SK-N-SH treated with all-trans-retinoic acid at 6 μM for 48 hours (cell line): ENCODE measurements around the gene SPTB.
A peak's percentile ranks its signal among the peaks of the same experiment; 100 is the strongest.
"Not testable (repeated sequence)": the region's sequence is repeated elsewhere in the genome, so short reads cannot be mapped to it uniquely, and the experiment has no call there.

Experiments
- ATAC-seq: fragments of 200-7000 bp; cut with Tn5 transposase; 3 replicates; pipeline ENCODE4 v1.9.1; 2020; ENCODE audit warnings: mild to moderate bottlenecking, moderate library complexity
- ARNTL ChIP-seq: fragments of 450-650 bp; formaldehyde crosslinking; IDR thresholded peaks from 2 replicates; pipeline ENCODE4 v1.5.0; 2020; ENCODE audit warnings: low read depth, mild to moderate bottlenecking, moderate library complexity, borderline replicate concordance
- BACH2 ChIP-seq: fragments of 250-450 bp; sonication (Bioruptor Pico); IDR thresholded peaks from 2 replicates; pipeline ENCODE4 v1.9.0; 2021; ENCODE audit warnings: mild to moderate bottlenecking, borderline replicate concordance
- CSDC2 ChIP-seq: fragments of 250-450 bp; sonication (Bioruptor Pico); IDR thresholded peaks from 2 replicates; pipeline ENCODE4 v1.5.0; 2020; ENCODE audit warnings: mild to moderate bottlenecking, moderate library complexity
- GLIS3 ChIP-seq: fragments of 250-450 bp; sonication (Bioruptor Pico); IDR thresholded peaks from 2 replicates; pipeline ENCODE4 v1.5.0; 2020; ENCODE audit warnings: mild to moderate bottlenecking, moderate library complexity
- ISL1 ChIP-seq: fragments of 250-450 bp; sonication (Bioruptor Pico); IDR thresholded peaks from 2 replicates; pipeline ENCODE4 v2.1.2; 2022; ENCODE audit warnings: mild to moderate bottlenecking, moderate library complexity
- OSR1 ChIP-seq: fragments of 250-450 bp; sonication (Bioruptor Pico); IDR thresholded peaks from 2 replicates; pipeline ENCODE4 v1.8.0; 2022; ENCODE audit warnings: moderate library complexity, mild to moderate bottlenecking, inconsistent platforms
- PPARA ChIP-seq: fragments of 250-450 bp; sonication (Bioruptor Pico); IDR thresholded peaks from 2 replicates; pipeline ENCODE4 v1.5.0; 2020; ENCODE audit warnings: mild to moderate bottlenecking, borderline replicate concordance
- SNAI2 ChIP-seq: fragments of 250-450 bp; sonication (Bioruptor Pico); IDR thresholded peaks from 2 replicates; pipeline ENCODE4 v1.5.0; 2020; ENCODE audit warnings: mild to moderate bottlenecking, moderate library complexity
- TCF4 ChIP-seq: fragments of 250-450 bp; sonication (Bioruptor Pico); IDR thresholded peaks from 2 replicates; pipeline ENCODE4 v1.8.0; 2021; ENCODE audit warnings: mild to moderate bottlenecking, moderate library complexity, borderline replicate concordance
- ZC3H10 ChIP-seq: fragments of 250-450 bp; sonication (Bioruptor Pico); IDR thresholded peaks from 2 replicates; pipeline ENCODE4 v1.5.1; 2021; ENCODE audit warnings: mild to moderate bottlenecking, moderate library complexity
- ZFP3 ChIP-seq: fragments of 250-450 bp; sonication (Bioruptor Pico); IDR thresholded peaks from 2 replicates; pipeline ENCODE4 v1.5.0; 2020; ENCODE audit warnings: mild to moderate bottlenecking, moderate library complexity
- ZFP30 ChIP-seq: fragments of 450-650 bp; formaldehyde crosslinking; IDR thresholded peaks from 2 replicates; pipeline ENCODE4 v1.5.0; 2022; ENCODE audit warnings: mild to moderate bottlenecking, moderate library complexity
- ZNF565 ChIP-seq: fragments of 450-650 bp; formaldehyde crosslinking; conservative IDR thresholded peaks from 2 replicates; pipeline ENCODE4 v1.5.0; 2020; ENCODE audit warnings: low read depth, mild to moderate bottlenecking, moderate library complexity
- ZNF70 ChIP-seq: fragments of 450-650 bp; formaldehyde crosslinking; IDR thresholded peaks from 2 replicates; pipeline ENCODE4 v1.5.0; 2020; ENCODE audit warnings: mild to moderate bottlenecking, moderate library complexity
- ZNF8 ChIP-seq: fragments of 450-650 bp; formaldehyde crosslinking; IDR thresholded peaks from 2 replicates; pipeline ENCODE4 v1.5.0; 2020; ENCODE audit warnings: mild to moderate bottlenecking, moderate library complexity
- TF ChIP-seq, protein P1 (sequence below): fragments of 250-450 bp; sonication (Bioruptor Pico); IDR thresholded peaks from 2 replicates; pipeline ENCODE4 v1.5.0; 2020; ENCODE audit warnings: mild to moderate bottlenecking, moderate library complexity
- TF ChIP-seq, protein P2 (sequence below): fragments of 250-450 bp; sonication (Bioruptor Pico); IDR thresholded peaks from 2 replicates; pipeline ENCODE4 v1.8.0; 2021; ENCODE audit warnings: low read depth, mild to moderate bottlenecking, moderate library complexity, borderline replicate concordance
- TF ChIP-seq, protein P3 (sequence below): fragments of 250-450 bp; sonication (Bioruptor Pico); IDR thresholded peaks from 2 replicates; pipeline ENCODE4 v1.8.0; 2020; ENCODE audit warnings: mild to moderate bottlenecking, moderate library complexity, borderline replicate concordance
- TF ChIP-seq, protein P4 (sequence below): fragments of 250-450 bp; sonication (Bioruptor Pico); IDR thresholded peaks from 2 replicates; pipeline ENCODE4 v1.5.1; 2021; ENCODE audit warnings: mild to moderate bottlenecking, moderate library complexity

SPTB gene

DNA sequence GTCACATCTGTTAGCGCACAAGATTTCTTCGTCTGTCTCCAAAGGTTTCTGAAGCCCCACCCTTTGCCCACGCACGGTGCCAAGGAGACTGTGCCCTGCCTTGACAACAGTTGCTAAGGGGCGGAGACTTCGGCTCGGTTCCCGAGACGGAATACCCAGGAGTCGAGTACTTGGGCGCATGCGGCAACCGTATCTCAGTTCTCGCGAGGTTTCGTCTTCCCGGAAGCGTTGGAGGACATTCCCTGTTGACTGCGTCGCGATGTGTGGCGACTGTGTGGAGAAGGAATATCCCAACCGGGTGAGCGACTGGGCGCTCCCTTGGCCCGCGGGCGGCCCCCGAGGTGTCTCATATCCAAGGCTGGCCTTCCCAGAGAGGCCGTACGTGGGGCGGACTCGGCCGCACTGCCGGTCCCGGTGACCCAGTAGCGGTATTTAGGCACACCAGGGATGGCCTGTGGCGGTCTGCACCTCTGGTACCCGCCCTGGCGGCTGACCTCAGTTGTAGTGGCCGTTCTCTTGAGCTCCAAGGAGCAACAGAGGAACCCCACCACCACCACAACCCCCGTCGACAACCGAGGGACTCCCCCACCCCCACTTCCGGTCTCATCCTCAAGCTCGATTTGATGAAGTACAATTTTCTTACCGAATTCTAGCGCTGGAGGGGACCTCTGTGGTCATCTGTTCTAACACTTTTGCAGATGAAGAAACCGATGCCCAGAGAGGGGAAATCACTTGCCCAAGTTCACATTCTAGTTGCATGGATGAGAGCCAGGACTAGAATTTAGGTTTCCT lies 34.7 kb upstream of the SPTB start, which contains the start of gene CHURC1:
TSS of gene CHURC1 (plus strand) at position 219 of the 792 bp plus-strand sequence. CDS start at position 260, 41 bp downstream.
- peak; percentile 99 for ATAC-seq
- TF ChIP-seq, protein P1, sequence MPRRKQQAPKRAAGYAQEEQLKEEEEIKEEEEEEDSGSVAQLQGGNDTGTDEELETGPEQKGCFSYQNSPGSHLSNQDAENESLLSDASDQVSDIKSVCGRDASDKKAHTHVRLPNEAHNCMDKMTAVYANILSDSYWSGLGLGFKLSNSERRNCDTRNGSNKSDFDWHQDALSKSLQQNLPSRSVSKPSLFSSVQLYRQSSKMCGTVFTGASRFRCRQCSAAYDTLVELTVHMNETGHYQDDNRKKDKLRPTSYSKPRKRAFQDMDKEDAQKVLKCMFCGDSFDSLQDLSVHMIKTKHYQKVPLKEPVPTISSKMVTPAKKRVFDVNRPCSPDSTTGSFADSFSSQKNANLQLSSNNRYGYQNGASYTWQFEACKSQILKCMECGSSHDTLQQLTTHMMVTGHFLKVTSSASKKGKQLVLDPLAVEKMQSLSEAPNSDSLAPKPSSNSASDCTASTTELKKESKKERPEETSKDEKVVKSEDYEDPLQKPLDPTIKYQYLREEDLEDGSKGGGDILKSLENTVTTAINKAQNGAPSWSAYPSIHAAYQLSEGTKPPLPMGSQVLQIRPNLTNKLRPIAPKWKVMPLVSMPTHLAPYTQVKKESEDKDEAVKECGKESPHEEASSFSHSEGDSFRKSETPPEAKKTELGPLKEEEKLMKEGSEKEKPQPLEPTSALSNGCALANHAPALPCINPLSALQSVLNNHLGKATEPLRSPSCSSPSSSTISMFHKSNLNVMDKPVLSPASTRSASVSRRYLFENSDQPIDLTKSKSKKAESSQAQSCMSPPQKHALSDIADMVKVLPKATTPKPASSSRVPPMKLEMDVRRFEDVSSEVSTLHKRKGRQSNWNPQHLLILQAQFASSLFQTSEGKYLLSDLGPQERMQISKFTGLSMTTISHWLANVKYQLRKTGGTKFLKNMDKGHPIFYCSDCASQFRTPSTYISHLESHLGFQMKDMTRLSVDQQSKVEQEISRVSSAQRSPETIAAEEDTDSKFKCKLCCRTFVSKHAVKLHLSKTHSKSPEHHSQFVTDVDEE: peak; percentile 24; the same call in 1 of the 2 replicates
- TF ChIP-seq ZFP3 (0 out of 2 replicates have a peak, but pooled peaks have one; percentile 52), ZNF70 (no peak)
- TF ChIP-seq, protein P2, sequence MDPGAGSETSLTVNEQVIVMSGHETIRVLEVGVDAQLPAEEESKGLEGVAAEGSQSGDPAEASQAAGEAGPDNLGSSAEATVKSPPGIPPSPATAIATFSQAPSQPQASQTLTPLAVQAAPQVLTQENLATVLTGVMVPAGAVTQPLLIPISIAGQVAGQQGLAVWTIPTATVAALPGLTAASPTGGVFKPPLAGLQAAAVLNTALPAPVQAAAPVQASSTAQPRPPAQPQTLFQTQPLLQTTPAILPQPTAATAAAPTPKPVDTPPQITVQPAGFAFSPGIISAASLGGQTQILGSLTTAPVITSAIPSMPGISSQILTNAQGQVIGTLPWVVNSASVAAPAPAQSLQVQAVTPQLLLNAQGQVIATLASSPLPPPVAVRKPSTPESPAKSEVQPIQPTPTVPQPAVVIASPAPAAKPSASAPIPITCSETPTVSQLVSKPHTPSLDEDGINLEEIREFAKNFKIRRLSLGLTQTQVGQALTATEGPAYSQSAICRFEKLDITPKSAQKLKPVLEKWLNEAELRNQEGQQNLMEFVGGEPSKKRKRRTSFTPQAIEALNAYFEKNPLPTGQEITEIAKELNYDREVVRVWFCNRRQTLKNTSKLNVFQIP (CRISPR knock-in tag): no peak

DNA sequence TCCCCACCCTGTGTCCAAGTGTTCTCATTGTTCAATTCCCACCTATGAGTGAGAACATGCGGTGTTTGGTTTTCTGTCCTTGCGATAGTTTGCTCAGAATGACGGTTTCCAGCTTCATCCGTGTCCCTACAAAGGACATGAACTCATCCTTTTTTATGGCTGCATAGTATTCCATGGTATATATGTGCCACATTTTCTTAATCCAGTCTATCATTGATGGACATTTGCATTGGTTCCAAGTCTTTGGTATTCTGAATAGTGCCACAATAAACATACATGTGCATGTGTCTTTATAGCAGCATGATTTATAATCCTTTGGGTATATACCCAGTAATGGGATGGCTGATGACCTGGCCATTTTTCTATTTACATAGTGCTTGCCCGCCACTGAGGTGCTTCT lies 33.8 kb upstream of the SPTB start:
- peak; percentile 27; the same call in 1 of the 2 replicates for TF ChIP-seq ZNF8
- ATAC-seq: not testable (repeated sequence)

DNA sequence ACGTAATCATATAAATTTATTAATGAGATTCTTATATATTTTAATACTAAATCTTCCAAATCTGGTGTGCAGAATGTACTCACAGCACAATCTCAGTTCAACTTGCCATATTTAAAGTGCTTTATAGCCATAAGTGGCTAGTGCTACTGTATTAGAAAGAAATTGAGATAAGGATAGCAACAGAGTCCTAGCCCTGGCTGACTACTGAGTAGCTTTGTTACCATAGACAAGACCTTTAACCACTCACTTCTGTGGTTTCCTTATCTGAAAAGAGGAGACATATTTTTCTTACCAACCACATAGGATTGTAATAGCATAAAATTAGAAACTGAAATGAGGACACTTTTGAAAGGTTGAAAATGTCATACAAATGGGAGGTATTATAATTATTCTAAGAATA lies 32.6 kb upstream of the SPTB start:
- TF ChIP-seq CSDC2 (no peak), PPARA (CRISPR knock-in tag) (no peak), ISL1 (CRISPR knock-in tag) (no peak), ZFP30 (CRISPR knock-in tag) (no peak), BACH2 (CRISPR knock-in tag) (no peak), ARNTL (no peak), ZC3H10 (CRISPR knock-in tag) (no peak), GLIS3 (CRISPR knock-in tag) (no peak), SNAI2 (CRISPR knock-in tag) (no peak), TCF4 (no peak), OSR1 (CRISPR knock-in tag) (no peak)
- TF ChIP-seq, protein P3, sequence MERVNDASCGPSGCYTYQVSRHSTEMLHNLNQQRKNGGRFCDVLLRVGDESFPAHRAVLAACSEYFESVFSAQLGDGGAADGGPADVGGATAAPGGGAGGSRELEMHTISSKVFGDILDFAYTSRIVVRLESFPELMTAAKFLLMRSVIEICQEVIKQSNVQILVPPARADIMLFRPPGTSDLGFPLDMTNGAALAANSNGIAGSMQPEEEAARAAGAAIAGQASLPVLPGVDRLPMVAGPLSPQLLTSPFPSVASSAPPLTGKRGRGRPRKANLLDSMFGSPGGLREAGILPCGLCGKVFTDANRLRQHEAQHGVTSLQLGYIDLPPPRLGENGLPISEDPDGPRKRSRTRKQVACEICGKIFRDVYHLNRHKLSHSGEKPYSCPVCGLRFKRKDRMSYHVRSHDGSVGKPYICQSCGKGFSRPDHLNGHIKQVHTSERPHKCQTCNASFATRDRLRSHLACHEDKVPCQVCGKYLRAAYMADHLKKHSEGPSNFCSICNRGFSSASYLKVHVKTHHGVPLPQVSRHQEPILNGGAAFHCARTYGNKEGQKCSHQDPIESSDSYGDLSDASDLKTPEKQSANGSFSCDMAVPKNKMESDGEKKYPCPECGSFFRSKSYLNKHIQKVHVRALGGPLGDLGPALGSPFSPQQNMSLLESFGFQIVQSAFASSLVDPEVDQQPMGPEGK: no peak
- TF ChIP-seq, protein P2 (CRISPR knock-in tag): no peak
- TF ChIP-seq, protein P4, sequence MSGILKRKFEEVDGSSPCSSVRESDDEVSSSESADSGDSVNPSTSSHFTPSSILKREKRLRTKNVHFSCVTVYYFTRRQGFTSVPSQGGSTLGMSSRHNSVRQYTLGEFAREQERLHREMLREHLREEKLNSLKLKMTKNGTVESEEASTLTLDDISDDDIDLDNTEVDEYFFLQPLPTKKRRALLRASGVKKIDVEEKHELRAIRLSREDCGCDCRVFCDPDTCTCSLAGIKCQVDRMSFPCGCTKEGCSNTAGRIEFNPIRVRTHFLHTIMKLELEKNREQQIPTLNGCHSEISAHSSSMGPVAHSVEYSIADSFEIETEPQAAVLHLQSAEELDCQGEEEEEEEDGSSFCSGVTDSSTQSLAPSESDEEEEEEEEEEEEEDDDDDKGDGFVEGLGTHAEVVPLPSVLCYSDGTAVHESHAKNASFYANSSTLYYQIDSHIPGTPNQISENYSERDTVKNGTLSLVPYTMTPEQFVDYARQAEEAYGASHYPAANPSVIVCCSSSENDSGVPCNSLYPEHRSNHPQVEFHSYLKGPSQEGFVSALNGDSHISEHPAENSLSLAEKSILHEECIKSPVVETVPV: no peak
- no peak for ATAC-seq

DNA sequence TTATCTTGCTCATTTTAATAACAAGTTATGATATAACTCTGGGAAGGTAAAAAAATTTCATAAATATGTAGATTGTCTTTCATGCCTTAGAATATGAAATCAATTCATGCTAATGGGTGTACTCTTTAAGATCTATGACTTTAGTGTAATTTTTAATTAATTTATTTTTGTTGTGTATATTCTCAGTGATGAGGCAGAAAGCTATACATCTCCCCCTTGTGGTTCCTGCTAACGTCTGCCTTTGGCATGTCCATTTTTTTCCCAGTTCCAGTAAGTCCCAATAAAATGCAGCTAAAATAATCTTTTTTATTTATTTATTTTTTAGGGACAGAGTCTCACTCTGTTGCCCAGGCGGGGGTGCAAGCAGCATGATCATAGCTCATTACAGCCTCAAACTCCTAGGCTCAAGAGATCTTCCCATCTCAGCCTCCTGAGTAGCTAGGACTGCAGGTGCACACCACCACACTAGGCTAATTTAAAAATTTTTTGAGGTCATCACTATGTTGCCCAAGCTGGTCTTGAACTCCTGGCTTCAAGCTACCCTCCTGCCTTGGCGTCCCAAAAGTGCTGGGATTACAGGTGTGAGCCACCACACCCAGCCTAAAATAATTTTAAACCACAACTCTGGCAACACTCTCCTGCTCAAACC lies 31.3 kb upstream of the SPTB start:
- TF ChIP-seq ZFP30 (CRISPR knock-in tag): no peak
- no peak for TF ChIP-seq ZNF565 (CRISPR knock-in tag)
- TF ChIP-seq CSDC2: no peak
- no peak for TF ChIP-seq ZFP3

More for the DNA sequence above, 31.3 kb upstream of the SPTB start:
- ATAC-seq: 0 out of 3 replicates have a peak, but pooled peaks have one; percentile 16
